ENCODE data around the gene ACP6. TPM values are rescaled to one million over a fixed set of nuclear protein-coding genes. Genes with fewer than 3 reads are reported as not detected.

ACP6 gene
- total RNA-seq, 1 donor from 2014 or later: 27.6 TPM

DNA sequence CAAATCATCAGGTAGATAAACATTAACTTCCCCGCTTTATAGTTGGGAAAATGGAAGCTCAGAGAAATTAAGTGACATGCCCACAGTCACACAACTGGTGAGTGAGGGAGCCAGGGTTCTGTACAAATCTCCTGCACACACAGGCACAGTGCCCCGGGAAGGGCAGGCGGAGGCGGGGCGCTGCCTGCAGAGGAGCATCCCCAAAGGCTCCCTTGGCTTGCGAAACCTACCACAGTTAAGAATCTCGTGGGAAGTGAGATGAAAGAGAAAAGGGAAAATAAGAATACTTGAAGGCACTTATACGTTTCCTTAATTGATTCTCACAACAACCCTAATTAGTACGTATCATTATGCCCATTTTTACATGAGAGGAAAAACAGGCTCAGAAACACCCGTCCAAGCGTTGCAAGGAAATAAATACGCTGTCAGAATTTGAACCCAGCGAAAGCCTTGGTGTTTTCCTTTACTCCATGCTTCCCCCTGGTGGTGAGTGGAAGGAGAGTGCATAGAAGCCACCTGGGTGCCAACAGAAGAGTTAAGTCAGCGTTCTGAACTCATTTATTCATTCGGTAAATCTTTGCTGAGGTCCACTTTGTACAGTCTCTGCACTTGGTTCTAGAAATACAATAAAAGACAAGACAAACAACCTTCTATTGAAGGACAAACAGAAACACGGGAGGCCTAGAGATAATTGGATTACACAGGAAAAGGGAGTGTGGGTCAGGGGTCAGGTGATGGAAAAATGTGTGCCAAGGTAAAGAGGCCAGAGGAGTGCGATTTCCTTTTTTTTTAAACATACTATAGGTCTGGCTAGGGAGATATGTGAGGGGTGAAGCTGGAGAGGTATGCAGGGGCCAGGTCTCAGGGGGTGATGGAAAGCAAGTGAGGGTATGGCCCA is 28.4 kb downstream of the ACP6 start:
- no peak for TF ChIP-seq EZH2 (IDR thresholded peaks at IDR 0.05)
- TF ChIP-seq, protein P1, sequence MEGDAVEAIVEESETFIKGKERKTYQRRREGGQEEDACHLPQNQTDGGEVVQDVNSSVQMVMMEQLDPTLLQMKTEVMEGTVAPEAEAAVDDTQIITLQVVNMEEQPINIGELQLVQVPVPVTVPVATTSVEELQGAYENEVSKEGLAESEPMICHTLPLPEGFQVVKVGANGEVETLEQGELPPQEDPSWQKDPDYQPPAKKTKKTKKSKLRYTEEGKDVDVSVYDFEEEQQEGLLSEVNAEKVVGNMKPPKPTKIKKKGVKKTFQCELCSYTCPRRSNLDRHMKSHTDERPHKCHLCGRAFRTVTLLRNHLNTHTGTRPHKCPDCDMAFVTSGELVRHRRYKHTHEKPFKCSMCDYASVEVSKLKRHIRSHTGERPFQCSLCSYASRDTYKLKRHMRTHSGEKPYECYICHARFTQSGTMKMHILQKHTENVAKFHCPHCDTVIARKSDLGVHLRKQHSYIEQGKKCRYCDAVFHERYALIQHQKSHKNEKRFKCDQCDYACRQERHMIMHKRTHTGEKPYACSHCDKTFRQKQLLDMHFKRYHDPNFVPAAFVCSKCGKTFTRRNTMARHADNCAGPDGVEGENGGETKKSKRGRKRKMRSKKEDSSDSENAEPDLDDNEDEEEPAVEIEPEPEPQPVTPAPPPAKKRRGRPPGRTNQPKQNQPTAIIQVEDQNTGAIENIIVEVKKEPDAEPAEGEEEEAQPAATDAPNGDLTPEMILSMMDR (IDR thresholded peaks at IDR 0.05): peak; percentile 87
- no peak for TF ChIP-seq EZH2phosphoT487 (IDR thresholded peaks at IDR 0.05)
- H3K79me2 ChIP-seq (ENCODE audit: low read depth): no peaks in the 10 kb centered on the region
- H3K4me2 ChIP-seq: no peak overlapping the region
- peak; percentile 67 for DNase-seq (ENCODE audit: low spot score)
- H3K4me1 Mint-ChIP-seq: peaks cover 14% of the 10 kb centered on the region
- no peaks in the 10 kb centered on the region for H3K36me3 ChIP-seq
- peaks cover 29% of the 10 kb centered on the region for H3K36me3 Mint-ChIP-seq
- no peak overlapping the region for H3K4me3 ChIP-seq
- no peaks in the 10 kb centered on the region for H3K27me3 ChIP-seq
- H3K9me3 Mint-ChIP-seq: no peaks in the 10 kb centered on the region
- no peak overlapping the region for H3K9ac ChIP-seq
- H3K27ac Mint-ChIP-seq: no peak overlapping the region
- H3F3A ChIP-seq (ENCODE audit: low read depth): no peaks in the 10 kb centered on the region
- no peak overlapping the region for H3K4me3 Mint-ChIP-seq
- peaks cover 10% of the 10 kb centered on the region for H4K20me1 ChIP-seq (ENCODE audit: low read depth)
- no peaks in the 10 kb centered on the region for H3K27me3 Mint-ChIP-seq (ENCODE audit: insufficient read depth, low read depth)
- H3K27ac ChIP-seq: no peak overlapping the region
- H2AFZ ChIP-seq (replicated peaks): no peak overlapping the region
- peaks cover 7% of the 10 kb centered on the region for H3K4me1 ChIP-seq
- H3K9me3 ChIP-seq (ENCODE audit: low read depth): no peaks in the 10 kb centered on the region

DNA sequence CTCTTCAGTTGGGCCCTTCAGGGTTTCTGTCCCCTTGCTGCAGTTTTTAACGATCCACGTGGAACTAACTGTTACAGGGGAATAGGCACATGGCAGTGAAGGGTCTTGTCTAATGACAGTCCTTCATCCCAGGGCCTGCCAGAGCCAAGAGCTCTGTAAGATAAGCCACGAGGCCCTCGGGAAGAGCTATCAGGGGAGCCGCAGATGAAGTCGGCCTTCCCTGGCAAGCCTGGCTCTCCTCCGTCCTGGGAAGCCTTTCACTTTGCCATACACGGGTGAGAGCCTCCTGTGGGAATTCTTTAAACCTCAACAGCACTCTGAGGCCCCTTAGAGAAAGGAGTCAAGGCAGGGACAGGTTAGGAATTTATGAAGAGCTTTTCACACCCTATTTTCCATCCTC is 29.0 kb downstream of the ACP6 start:
- Histone ChIP-seq H3K4me3 (no peak overlapping the region), H3K4me1 (peaks cover 7% of the 10 kb centered on the region), H3K27me3 (no peaks in the 10 kb centered on the region), H3K9ac (no peak overlapping the region), H2AFZ (replicated peaks) (no peak overlapping the region), H3K4me2 (peak overlapping the region; percentile 46), H3F3A (ENCODE audit: low read depth) (no peaks in the 10 kb centered on the region), H3K27ac (no peak overlapping the region), H3K9me3 (ENCODE audit: low read depth) (no peaks in the 10 kb centered on the region), H4K20me1 (ENCODE audit: low read depth) (peaks cover 10% of the 10 kb centered on the region), H3K79me2 (ENCODE audit: low read depth) (no peaks in the 10 kb centered on the region), H3K36me3 (no peaks in the 10 kb centered on the region)
- Mint-ChIP-seq H3K36me3 (peaks cover 24% of the 10 kb centered on the region), H3K4me3 (no peak overlapping the region), H3K9me3 (no peaks in the 10 kb centered on the region), H3K4me1 (peaks cover 14% of the 10 kb centered on the region), H3K27ac (no peak overlapping the region), H3K27me3 (ENCODE audit: insufficient read depth, low read depth) (no peaks in the 10 kb centered on the region)
- no peak for TF ChIP-seq EZH2 (IDR thresholded peaks at IDR 0.05)
- TF ChIP-seq EZH2phosphoT487 (IDR thresholded peaks at IDR 0.05): no peak
- TF ChIP-seq, protein P1 (IDR thresholded peaks at IDR 0.05): no peak
- no peak for DNase-seq (ENCODE audit: low spot score)

DNA sequence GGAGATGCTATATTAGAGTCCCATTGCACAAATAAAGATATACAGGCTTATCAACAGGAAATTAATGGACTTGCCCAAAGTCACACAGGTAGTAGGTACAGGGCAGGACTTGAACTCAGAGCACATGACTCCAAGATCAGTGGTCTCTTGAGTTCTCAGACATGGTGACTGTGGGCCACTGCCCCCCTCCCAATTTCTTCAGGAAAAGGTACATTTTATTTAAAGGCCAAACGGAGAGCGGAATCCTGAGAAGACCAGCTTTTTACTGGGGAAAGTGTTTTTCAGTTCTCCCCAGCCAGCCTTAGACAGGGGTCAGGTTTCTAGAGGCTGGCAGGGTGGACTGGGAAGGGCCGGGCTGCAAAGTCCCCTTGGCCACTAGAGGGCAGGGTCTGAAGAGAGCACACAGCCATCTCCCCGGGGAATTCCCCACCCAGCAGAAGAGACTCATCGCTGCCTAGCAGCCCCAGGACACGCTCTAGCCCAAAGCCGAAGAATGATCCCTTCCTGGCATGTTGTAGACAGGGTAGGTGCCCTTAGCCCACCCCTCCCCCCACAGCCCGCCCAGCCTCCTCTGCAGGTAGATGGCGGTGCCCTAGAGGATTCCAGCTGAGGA is 29.7 kb downstream of the ACP6 start:
- Histone ChIP-seq H3K4me2 (peak overlapping the region; percentile 46), H3K4me3 (no peak overlapping the region), H3K79me2 (ENCODE audit: low read depth) (no peaks in the 10 kb centered on the region), H3K9me3 (ENCODE audit: low read depth) (no peaks in the 10 kb centered on the region), H4K20me1 (ENCODE audit: low read depth) (peaks cover 10% of the 10 kb centered on the region), H3F3A (ENCODE audit: low read depth) (no peaks in the 10 kb centered on the region), H3K27ac (no peak overlapping the region), H2AFZ (replicated peaks) (no peak overlapping the region), H3K9ac (no peak overlapping the region), H3K27me3 (no peaks in the 10 kb centered on the region), H3K4me1 (peaks cover 7% of the 10 kb centered on the region), H3K36me3 (no peaks in the 10 kb centered on the region)
- Mint-ChIP-seq H3K4me3 (no peak overlapping the region), H3K27ac (no peak overlapping the region), H3K36me3 (peaks cover 18% of the 10 kb centered on the region), H3K27me3 (ENCODE audit: insufficient read depth, low read depth) (no peaks in the 10 kb centered on the region), H3K9me3 (no peaks in the 10 kb centered on the region), H3K4me1 (peaks cover 10% of the 10 kb centered on the region)
- peak; percentile 91 for DNase-seq (ENCODE audit: low spot score)
- TF ChIP-seq, protein P1 (IDR thresholded peaks at IDR 0.05): peak; percentile 89
- TF ChIP-seq EZH2phosphoT487 (IDR thresholded peaks at IDR 0.05): no peak
